Adrenal gland (tissue), 19 donors: ENCODE results near the gene NELFB. TPM values are rescaled to one million over a fixed set of nuclear protein-coding genes. Genes with fewer than 3 reads are reported as not detected.

ENCODE experiments used
- DNase-seq, 7 donors: peaks; one replicate each; pipeline ENCODE4 v3.0.0-alpha.2; 2019 to 2020
- H3K27ac ChIP-seq, 5 donors: fragments of 200-600 bp; sonication (generic) in 4 of 5; 1 replicate in 3 of 5; 2 replicates in 2 of 5; pipeline versions ENCODE4 v1.5.1 to v1.8.0; 2016 to 2020; ENCODE audit warnings: mild to moderate bottlenecking in 1 of 5
- H3K27me3 ChIP-seq: fragments of 200-600 bp; 2 replicates; pipeline ENCODE4 v1.8.0; 2021
- H3K36me3 ChIP-seq, 2 donors: fragments of 200-600 bp; replicated peaks in 1 of 2; 1 replicate in 1 of 2; 2 replicates in 1 of 2; pipeline versions ENCODE4 v1.5.1 to v1.8.0; 2018 to 2022
- H3K4me1 ChIP-seq, 2 donors: fragments of 200-600 bp; replicated peaks in 1 of 2; 1 replicate in 1 of 2; 2 replicates in 1 of 2; pipeline versions ENCODE4 v1.5.1 to v1.8.0; 2018 to 2021
- H3K4me3 ChIP-seq, 4 donors: fragments of 200-600 bp; sonication (generic) in 3 of 4; one replicate each; pipeline ENCODE4 v1.5.1; 2016 to 2018
- H3K9me3 ChIP-seq, 3 donors: fragments of 200-600 bp; sonication (generic) in 1 of 3; replicated peaks in 1 of 3; 1 replicate in 2 of 3; 2 replicates in 1 of 3; pipeline versions ENCODE4 v1.5.1 to v1.8.0; 2016 to 2021
- CTCF ChIP-seq, 6 experiments: fragments of 450-650 bp in 4 of 6; fragments of 200-600 bp in 2 of 6; sonication (generic) in 1 of 6; IDR thresholded peaks; 1 replicate in 5 of 6; 2 replicates in 1 of 6; pipeline versions ENCODE4 v1.5.1 to v1.8.0; 2016 to 2021; ENCODE audit warnings: antibody characterized with exemption in 6 of 6, mild to moderate bottlenecking in 2 of 6, moderate library complexity in 1 of 6
- POLR2A ChIP-seq, 2 donors: fragments of 450-650 bp; IDR thresholded peaks; one replicate each; pipeline ENCODE4 v1.6.1; 2017; ENCODE audit warnings: antibody characterized with exemption in 2 of 2, mild to moderate bottlenecking in 2 of 2, moderate library complexity in 1 of 2
- WGBS, 4 donors: extraction: QIAGEN DNeasy Blood & Tissue Kit in 2 of 4; methylation state at CpG; one replicate each; pipeline versions ENCODE4 v1.1.5 to v1.1.7; 2013 to 2017; 5-methylcytosine and 5-hydroxymethylcytosine counted together
- intact Hi-C, 2 donors: fragments of 100-400 bp; cut with DNase I; formaldehyde crosslinking; loops; one replicate each; pipeline versions ENCODE4 v1.14.1 to v1.15.0; 2022 to 2023
- long read RNA-seq, 10 donors: library from polyadenylated mRNA in 3 of 10; unstranded in 2 of 10; stranded (forward) in 1 of 10; transcript quantifications; one replicate each; pipeline ENCODE4 v2.0.0 and lab custom pipeline, GENCODE V29; 2021 to 2026
- polyA plus RNA-seq, 3 donors: library from polyadenylated mRNA; stranded (reverse); fragments of 200-250 nt in 2 of 3; fragments of 350-450 nt in 1 of 3; fragmentation: Illumina TruSeq in 1 of 3; extraction: RNeasy Lipid Tissue Mini Kit (QIAGEN cat#74804) in 1 of 3; gene quantifications; one replicate each; pipeline ENCODE4 v1.2.3, GENCODE V29; 2013 to 2014
- total RNA-seq, 9 donors: library from RNA; depleted of rRNA in 4 of 9; stranded (reverse); fragments of >200 nt in 4 of 9; fragments of 120-200 nt in 1 of 9; fragmentation: NEBNext Ultra II Directional in 1 of 9; extraction: Animal tissue kit (Norgen Biotek cat#: 25700) in 1 of 9; gene quantifications; one replicate each; pipeline versions ENCODE4 v1.1.0 to v1.2.4, GENCODE V29; 2013 to 2023
- donor health status: healthy with polysubstance abuse.
- donor health status: Bipolar disorder and iron deficiency.
- donor health status: DM: yes; HTN: yes; CAD: no.
- donor health status: DM: no; HTN: no; CAD: no.
- donor health status: DM: no; HTN: no; CAD: no.
- donor health status: DM: yes; HTN: yes; CAD: no.

The NELFB gene
- total RNA-seq (10 to 100 TPM; 20.6 to 56.3 (median 38.5) TPM), polyA plus RNA-seq (10 to 100 TPM; 10.9 to 48.3 (median 19.6) TPM)
- long read RNA-seq, donor 1, transcript NELFB-201 (13 exons, 2,698 nt): major isoform, 11 of 11 reads
- long read RNA-seq, donor 1, partial matches to known transcripts: 0 of 11 reads
- long read RNA-seq, donor 1, other reads (novel, unspliced or antisense): 0 of 11 reads
- long read RNA-seq, donor 2, transcript NELFB-201 (13 exons, 2,698 nt): major isoform, 11 of 17 reads
- long read RNA-seq, donor 2, partial matches to known transcripts: 6 of 17 reads
- long read RNA-seq, donor 2, other reads (novel, unspliced or antisense): 0 of 17 reads
- long read RNA-seq, donor 3, partial matches to known transcripts: 0 of 4 reads
- long read RNA-seq, donor 3, other reads (novel, unspliced or antisense): 0 of 4 reads
- long read RNA-seq, donor 4, partial matches to known transcripts: 2 of 3 reads
- long read RNA-seq, donor 4, other reads (novel, unspliced or antisense): 1 of 3 reads
- long read RNA-seq, donor 5, transcript NELFB-201 (13 exons, 2,698 nt): major isoform, 245 of 280 reads
- long read RNA-seq, donor 5, partial matches to known transcripts: 12 of 280 reads
- long read RNA-seq, donor 5, other reads (novel, unspliced or antisense): 23 of 280 reads
- long read RNA-seq, donor 6, partial matches to known transcripts: 2 of 5 reads
- long read RNA-seq, donor 6, other reads (novel, unspliced or antisense): 3 of 5 reads
- long read RNA-seq, donor 7, partial matches to known transcripts: 0 of 3 reads
- long read RNA-seq, donor 7, other reads (novel, unspliced or antisense): 0 of 3 reads
- long read RNA-seq, donor 8, transcript NELFB-201 (13 exons, 2,698 nt): major isoform, 15 of 27 reads
- long read RNA-seq, donor 8, partial matches to known transcripts: 12 of 27 reads
- long read RNA-seq, donor 8, other reads (novel, unspliced or antisense): 0 of 27 reads
- long read RNA-seq, donor 9, transcript NELFB-201 (13 exons, 2,698 nt): major isoform, 5 of 5 reads
- long read RNA-seq, donor 9, partial matches to known transcripts: 0 of 5 reads
- long read RNA-seq, donor 9, other reads (novel, unspliced or antisense): 0 of 5 reads
- long read RNA-seq, donor 10, transcript NELFB-201 (13 exons, 2,698 nt): major isoform, 6 of 6 reads
- long read RNA-seq, donor 10, partial matches to known transcripts: 0 of 6 reads
- long read RNA-seq, donor 10, other reads (novel, unspliced or antisense): 0 of 6 reads

GRCh38 chr9:137254624-137255447 lies at the start of gene NELFB:
Gene NELFB, plus strand, starts transcription at chr9:137255327.
- whole genome bisulfite sequencing, 4 donors: 1 to 4% (median 2%) methylated on average over 15 to 105 of the region's 105 CpGs
- TF ChIP-seq POLR2A (IDR thresholded peaks at IDR 0.05) (peak; percentile 48 to 58), CTCF (IDR thresholded peaks at IDR 0.05) (peak in 1 of 6 experiments; percentile 11)
- Histone ChIP-seq H3K27ac (peak within 1 kb of the TSS in 3 of 5 donors; percentile 20 to 88 (median 65)), H3K9me3 (no peaks in the 10 kb centered on the region), H3K36me3 (peaks cover 0 to 15% of the 10 kb centered on the region in 2 donors), H3K27me3 (no peaks in the 10 kb centered on the region), H3K4me1 (peaks cover 14 to 31% of the 10 kb centered on the region in 2 donors), H3K4me3 (peak within 1 kb of the TSS; percentile 80 to 99 (median 94))
- peak; percentile 87 to 95 (median 93) for DNase-seq
- intact Hi-C loops: no loop called here

- TF ChIP-seq POLR2A (IDR thresholded peaks at IDR 0.05) (no peak), CTCF (IDR thresholded peaks at IDR 0.05) (no peak)
Observed at GRCh38 chr9:137206602-137207001, 48.5 kb upstream of the NELFB start.

GRCh38 chr9:137211532-137211931 lies 43.6 kb upstream of the NELFB start:
- no peaks in the 10 kb centered on the region for H3K36me3 ChIP-seq
- no peak overlapping the region for H3K27ac ChIP-seq
- WGBS, 4 donors: 78 to 88% (median 82%) methylated on average over 7 to 13 of the region's 13 CpGs
- DNase-seq: no peak
- H3K4me3 ChIP-seq: no peak overlapping the region
- peaks cover 0 to 5% of the 10 kb centered on the region in 2 donors for H3K4me1 ChIP-seq
- H3K9me3 ChIP-seq: no peaks in the 10 kb centered on the region
- intact Hi-C loops: no loop called here
- TF ChIP-seq POLR2A (IDR thresholded peaks at IDR 0.05) (no peak), CTCF (IDR thresholded peaks at IDR 0.05) (no peak)
- no peaks in the 10 kb centered on the region for H3K27me3 ChIP-seq

More at GRCh38 chr9:137206602-137207001, 48.5 kb upstream of the NELFB start:
- H3K4me1 ChIP-seq: peaks cover 9 to 41% of the 10 kb centered on the region in 2 donors
- DNase-seq: no peak
- H3K27me3 ChIP-seq: no peaks in the 10 kb centered on the region
- H3K9me3 ChIP-seq: no peaks in the 10 kb centered on the region
- intact Hi-C loops: no loop called here
- no peaks in the 10 kb centered on the region for H3K36me3 ChIP-seq
- peak overlapping the region in 1 of 4 donors; percentile 98 for H3K4me3 ChIP-seq
- H3K27ac ChIP-seq: no peak overlapping the region
- 69 to 77% (median 74%) methylated on average over 7 of the region's 7 CpGs for WGBS, 4 donors
